HG02610 (cell line): Measurements from ENCODE around the gene PCDH9.

Source experiments
- ATAC-seq: cut with Tn5 transposase; IDR thresholded peaks from one replicate; pipeline ENCODE4 v1.9.1; 2021; ENCODE audit warnings: mild to moderate bottlenecking, moderate library complexity; ENCODE audit not compliant: unreplicated experiment

PCDH9 gene

DNA sequence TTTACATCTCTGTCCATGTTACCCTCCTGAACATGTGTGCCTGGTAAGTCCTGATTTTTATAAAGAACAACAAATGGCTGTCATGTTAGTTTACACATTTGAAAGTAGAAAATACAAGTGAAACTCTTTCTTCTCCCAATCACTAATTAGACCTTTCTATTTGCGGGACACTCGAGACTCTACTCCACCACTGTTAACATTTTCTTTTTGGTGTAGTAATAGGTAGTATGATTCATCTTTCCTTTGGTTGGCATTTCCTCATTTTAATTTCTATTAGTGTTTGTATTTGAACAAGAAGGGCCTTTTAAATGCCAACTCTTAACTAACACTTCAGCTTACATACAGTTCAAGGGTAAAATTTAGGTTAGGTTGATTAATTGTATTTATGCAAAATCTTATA lies 371.1 kb downstream of the PCDH9 start:
- no peak for ATAC-seq

DNA sequence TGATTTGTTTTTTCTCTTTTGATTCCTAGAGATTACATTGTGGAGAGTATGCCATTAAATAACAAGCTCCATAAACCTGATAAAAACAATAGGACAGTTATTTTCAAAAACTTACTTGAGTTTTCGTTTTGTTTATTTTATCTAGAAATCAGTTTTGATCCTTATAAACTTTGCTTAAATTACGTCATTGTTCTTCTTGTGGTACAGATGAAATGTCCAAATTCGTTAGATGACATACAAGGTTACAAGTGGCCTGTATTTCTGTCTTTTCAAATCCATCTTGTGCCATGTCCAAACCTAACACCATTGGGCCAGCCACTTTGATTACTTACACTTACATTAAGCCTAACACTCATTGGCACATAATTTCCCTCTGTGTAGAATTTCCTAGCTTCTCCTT lies 372.0 kb downstream of the PCDH9 start:
- ATAC-seq: no peak

DNA sequence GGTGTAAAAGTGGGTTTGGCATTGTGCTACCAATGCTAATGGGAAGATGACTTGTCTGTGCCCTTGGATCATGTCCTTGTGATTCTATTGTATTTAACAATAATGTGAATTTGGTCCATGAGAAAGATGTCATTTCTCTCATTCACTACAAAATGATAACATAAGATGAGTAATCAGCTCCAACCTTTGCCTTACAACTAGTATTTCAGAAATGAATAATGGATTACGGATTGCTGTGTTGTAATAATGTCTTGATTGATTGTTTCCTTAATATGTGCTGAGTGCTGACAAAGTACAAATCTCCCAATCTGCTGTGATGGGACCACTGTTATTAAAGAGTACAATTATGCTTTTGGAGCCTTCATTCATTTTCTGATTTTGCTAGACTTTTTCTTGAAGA lies 375.0 kb downstream of the PCDH9 start:
- no peak for ATAC-seq

DNA sequence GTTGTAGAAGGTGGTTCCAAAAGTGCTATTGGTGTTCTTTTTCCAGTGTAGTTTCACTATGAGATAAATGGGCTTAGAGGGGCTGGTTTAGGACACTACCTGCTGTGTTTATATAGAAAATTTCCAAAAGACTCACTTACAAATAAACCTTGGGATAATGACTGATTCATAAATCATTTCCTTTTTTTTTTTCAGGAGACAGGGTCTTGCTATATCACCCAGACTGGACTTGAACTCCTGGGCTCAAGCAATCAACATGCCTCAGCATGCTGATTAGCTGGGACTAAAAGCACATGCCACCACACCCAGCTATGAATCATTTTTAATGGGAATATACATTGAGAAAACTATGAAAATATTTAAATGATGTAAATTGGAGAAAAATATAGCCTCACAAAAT lies 376.6 kb downstream of the PCDH9 start:
- ATAC-seq: no peak

DNA sequence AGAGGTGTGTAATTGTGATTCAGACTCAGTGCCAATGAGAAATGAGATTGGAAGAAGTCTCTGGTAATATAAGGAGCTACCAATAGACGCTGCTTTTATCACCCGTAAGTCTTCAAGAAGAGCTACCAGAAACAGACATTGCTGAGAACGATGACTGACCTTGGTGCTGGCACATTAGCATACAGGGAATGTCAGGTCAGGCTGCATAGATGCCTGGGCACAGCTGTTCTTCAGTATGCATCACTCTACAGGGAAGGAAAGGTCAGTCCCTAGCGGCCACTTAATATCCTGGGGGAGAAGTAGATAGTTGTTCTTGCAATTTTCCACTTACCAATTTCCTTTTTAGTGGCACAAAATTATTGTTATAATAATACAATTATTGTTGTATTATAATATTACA lies 380.4 kb downstream of the PCDH9 start:
- ATAC-seq: no peak

DNA sequence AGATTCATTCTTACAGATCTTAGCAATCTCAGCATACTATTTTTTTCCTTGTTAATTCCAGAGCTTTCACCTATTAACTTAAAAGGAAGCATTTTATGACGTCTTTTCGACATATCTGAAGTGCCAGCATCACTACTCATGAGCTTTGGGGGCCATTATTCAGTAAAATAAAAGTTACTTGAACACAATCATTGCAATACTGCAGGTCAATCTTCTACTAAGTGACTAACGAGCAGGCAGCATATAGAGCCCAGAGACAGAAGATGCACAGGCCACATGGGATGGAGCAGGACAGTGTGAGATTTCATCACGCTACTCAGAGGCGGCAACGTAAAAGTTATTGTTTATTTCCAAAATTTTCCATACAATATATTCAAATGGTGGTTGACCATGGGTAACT lies 382.6 kb downstream of the PCDH9 start:
- no peak for ATAC-seq

DNA sequence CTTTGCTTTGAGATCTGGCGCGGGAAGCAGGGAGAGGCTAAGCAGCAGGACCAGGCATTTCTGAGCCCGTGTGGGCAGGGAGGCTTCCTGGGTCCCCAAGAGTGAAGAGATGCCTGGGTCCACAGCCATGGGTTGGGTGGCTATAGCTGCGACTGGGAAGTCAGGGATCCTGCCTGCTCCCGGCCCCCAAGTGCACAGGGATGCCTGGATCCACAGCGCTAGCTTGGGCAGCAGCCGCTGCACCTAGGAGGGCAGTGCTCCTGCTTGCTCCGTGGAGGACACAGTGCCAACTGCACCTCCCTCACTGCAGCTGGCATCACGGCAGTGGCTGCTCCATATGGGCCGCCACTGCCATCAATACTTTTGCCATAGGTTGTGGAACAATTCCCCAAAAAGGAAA lies 384.7 kb downstream of the PCDH9 start:
- ATAC-seq: no peak

DNA sequence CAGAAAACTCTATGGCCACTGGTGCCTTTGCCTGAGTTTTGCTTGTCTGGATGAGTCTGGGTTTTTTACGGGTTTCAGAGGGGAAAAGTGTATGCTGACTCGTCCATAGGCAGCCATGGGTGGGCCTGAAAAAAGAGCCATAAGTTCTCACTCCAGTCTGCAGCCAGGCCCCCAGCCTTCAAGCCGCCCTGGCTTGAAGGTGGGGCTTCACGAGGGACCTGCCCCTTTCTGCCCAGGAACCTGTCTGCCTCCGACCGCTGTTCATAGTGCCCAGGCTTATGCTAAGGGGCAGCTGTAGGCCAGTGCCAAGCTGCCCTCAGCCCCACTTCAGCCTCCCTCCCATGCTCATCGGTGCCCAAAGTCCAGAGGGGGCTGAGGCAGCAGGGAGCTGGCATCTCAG lies 385.2 kb downstream of the PCDH9 start:
- no peak for ATAC-seq

DNA sequence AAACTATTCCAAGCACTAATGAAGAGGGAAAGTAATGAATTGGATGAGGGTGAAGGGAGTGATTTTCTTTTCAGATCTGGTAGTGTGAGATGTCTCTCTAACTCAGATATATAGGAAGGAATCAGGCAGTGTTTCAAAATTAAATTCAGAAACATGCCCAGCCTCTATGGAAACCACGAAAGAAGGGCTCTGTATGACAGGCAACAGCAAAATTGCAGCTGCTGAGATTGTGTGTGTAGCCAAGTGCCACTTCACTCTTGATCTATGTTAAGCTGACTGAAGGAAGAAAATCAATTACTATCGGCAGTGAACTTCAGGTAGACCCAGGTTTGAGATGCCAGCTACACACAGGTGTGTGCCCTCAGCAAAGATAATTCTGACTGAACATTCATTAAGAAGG lies 387.4 kb downstream of the PCDH9 start:
- ATAC-seq: no peak

DNA sequence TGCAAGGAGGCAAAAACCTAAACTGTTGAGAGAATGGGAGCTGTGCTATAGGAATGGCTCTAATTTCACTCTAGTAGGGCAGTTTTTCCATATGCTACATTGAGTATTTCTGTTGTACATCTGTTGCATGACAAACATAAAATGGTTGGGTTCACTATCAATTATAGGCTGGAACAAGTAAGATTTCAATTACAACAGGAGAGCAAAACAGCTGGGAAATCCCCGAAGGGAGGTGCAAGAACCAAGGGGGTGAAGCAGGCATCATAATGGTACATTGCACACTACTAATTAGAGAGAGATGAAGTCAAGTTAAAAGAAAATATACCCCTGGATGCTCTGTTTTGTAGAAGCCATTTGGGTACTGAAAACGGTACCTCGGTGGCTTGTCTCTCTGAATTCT lies 389.5 kb downstream of the PCDH9 start:
- no peak for ATAC-seq

DNA sequence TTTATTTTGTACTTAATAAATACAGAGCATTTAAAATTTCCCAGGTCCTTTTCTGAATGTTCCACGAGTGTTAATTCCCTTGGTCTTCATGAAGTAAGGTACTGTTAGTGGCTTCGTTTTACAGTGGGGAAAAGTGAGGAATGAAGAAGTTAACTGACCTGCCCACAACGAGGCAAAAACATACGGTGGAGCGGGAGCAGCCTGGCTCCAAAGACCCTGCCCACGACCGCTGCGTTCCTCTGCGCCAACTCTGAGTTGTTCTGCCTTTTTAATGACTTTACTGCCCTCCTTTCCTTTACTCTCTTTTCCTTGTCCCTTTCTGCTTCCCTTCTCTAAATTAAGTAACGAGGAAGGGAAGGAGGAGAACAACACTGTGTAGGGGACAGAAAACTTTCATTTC lies 392.9 kb downstream of the PCDH9 start:
- ATAC-seq: no peak

DNA sequence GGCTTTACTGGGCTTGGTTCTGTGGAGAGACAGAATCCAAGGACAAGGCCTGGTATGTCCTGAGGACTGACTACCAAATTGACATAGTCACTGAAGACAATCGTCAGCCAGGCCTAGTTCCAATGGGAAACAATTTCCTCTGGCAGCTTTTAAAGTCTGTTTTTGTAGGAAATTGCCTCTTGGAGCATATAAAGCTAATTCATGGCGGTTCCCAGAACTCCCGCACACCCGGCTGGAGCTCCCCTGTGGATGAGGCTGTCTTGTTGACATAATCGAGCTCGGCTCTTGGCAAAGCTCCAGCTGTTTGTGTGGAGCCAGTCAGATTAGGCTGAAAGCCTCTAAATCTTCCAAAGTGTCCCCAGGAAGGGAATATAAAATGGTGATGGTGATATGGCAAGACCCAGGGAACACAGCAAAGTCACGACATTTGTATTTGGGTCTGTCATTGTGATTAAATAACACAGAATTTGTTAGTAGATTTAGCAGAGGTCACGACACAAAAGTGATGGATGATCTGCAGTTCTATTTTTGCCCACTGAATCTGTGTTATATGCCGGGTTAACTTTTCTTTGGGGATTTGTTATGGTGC lies 395.0 kb downstream of the PCDH9 start:
- no peak for ATAC-seq

DNA sequence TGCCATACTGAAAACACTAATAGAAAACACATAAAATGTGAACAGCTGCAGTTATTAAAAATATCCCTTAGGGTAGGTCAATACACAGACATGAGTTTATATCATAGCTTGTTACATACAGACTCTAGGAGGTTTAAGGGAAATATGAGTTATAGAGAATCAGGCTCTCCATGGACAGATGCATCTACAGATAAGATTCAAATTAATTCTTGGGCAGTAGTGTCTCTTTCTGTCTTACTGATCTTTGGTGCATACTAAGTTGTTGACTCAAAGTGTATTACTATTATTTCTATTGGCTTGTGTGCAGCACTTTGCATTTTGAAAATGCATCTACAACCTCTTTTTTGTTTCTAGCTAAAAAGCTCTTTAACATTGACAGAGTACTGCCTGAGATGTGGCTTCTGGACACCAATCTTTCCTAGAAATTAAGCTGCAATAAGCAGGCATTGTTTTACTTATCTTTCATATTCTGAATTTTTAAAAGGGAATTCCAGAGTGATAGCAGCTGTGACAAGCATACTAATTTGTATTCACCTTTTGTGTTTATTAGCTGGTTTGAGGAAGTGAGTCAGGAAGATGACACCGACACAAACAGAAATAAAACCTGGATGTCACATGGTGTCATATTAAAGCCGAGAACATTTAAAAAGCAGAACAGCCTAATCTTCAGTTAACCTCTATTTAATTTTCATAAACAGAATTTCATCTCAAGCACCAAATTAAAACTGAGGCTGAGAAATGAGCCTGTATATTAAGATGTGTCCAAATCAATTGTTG lies 399.0 kb downstream of the PCDH9 start:
- peak; percentile 42 for ATAC-seq

DNA sequence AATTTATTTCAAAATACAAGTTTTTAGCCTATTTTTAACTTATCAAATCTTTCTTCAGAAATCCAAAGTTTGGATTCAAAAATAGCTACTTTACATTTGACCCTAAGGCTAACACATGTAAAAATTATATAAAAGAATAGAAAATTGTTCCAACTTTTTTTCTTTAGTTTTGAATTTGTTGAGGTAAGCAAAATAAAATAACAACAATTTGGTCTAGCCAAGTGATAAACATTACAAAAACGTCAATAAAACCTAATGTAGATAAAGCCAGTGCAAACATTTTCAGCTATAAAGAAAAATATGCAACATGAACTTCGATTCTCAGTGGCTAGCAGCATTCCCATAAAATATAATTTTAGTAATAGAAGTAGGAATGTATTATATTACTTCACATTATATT lies 400.3 kb downstream of the PCDH9 start:
- no peak for ATAC-seq

DNA sequence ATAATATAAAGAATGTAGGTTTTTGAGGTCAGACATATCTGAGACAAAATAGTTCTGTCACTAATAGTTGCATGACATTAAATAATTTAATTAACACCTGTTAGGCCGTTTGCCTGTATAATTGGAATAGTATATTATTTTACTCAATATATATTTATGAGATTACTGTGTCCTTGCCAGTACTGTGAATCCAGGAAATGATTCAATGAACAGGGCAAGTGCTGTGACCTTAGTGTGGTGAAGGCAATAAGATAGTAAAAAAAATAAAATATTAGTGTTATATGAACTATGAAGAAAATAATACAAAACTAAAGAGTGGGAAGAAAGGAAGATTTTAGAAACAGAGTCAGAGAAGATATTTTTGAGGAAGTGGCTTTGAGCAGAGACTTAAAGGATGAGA lies 403.7 kb downstream of the PCDH9 start:
- no peak for ATAC-seq

DNA sequence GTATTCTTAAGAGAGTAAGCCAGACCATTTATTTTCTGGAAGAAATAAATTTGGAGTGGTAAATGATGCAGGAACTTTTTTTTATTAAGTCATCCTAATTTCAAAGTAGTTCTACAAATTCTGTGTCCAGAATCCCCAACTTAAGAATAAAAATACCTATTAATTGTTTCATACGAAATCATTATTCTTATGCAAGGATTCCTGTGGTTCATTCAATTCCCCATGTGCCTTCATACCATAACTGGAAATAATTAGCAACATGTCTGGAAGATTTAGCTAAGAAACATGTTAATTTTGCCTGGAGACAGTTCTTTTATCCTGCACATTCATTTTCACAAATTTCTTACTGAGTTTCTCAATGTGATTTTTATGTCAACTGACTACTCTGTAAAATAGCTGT lies 408.6 kb downstream of the PCDH9 start:
- no peak for ATAC-seq

DNA sequence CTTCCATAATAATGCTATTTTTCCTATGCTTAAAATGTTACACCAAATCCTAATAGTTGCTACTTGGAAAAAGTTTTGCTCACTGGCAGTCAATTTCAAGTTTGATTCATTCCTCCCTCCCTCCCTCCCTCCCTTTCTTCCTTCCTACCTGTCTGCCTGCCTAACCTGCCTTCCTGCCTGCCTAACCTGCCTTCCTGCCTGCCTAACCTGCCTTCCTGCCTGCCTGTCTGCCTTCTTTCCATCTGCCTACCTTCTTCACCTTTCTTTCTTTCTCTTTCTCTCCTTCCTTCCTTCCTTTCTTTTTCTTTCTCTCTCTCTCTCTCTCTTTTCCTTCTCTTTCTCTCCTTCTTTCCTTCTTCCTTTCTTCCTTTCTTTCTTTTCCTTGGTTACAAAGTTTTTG lies 418.7 kb downstream of the PCDH9 start:
- no peak for ATAC-seq

DNA sequence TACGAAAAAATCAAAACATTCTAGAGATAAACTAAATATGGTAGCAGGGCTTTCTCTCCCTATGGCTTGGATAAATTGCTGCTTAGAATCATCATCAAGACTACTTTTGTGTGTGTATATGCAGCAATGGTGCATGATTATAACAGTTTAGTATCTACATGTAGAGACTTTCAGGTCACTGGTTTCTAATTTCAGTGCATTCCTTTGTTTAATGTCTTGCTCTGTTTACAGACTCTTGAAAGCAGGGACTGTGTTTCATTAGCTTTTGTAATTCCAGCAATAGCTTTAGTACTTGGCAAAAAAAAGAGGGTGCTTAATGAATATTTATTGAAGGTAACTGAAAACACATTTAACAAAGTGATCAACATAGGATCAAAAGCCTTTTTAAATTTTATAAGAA lies 420.7 kb downstream of the PCDH9 start:
- no peak for ATAC-seq

DNA sequence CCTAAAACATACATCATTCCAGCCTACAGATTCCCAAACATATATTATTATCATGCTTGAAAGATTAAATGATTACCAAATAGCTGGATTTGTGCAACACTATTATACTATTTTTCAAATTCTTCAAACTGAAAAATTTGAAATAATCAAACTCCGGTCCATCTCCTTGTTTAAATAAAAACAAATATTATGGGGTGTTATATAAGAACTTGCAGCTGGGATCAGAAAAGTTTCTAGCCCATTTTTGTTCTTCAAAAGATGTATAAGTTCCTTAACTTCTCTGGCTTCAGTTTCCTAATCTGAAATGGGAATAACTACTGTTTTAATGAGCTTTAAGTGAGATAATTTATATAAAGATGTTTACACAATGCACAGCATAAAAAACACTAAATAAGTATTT lies 422.9 kb downstream of the PCDH9 start:
- ATAC-seq: no peak

DNA sequence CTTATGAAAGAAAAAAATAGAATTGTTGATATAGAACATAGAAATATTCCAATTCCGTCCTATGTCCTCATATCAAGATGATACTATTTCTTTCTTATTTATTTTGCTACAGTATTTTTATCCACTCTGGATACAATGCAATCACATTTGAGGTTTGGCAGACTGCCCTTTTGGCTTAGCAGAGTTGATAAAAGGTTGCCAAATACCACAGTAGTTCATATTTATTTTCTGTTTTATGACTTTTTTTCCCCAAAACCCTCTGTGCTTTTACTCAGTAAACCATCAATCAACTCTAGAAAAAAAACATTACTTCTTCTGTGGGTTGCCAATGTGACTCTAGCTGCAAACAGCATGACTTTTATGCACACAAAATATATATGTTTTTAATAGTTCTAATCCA lies 424.5 kb downstream of the PCDH9 start:
- ATAC-seq: no peak

DNA sequence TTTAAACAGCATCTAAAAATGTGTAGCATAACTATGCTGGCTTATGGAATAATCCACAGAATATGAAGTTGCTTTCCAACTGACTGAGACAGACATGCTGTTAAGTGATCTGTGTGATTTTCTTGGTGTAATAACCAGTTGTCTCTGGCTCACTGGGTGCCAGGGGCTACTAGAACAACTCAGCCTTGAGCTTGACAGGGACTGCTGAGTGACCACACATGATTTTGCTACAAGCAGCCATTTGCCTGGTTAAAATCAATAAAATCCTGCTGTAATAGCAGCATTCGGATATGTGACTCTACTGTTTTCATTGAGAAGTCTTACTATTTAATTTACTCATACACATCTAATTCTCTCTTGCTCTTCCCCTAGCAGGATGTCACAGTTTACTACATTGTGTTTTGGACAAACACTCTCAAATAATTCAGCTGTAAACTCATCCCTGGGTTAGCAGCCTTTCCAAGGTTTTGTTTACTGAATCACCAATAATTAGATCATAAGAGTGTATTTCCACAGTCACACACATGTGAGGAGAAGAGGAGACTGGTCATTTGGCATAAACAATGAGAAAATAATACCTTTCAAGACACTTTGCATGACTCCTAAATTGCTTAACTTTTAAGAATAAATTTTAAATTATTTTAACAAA lies 426.2 kb downstream of the PCDH9 start:
- no peak for ATAC-seq

DNA sequence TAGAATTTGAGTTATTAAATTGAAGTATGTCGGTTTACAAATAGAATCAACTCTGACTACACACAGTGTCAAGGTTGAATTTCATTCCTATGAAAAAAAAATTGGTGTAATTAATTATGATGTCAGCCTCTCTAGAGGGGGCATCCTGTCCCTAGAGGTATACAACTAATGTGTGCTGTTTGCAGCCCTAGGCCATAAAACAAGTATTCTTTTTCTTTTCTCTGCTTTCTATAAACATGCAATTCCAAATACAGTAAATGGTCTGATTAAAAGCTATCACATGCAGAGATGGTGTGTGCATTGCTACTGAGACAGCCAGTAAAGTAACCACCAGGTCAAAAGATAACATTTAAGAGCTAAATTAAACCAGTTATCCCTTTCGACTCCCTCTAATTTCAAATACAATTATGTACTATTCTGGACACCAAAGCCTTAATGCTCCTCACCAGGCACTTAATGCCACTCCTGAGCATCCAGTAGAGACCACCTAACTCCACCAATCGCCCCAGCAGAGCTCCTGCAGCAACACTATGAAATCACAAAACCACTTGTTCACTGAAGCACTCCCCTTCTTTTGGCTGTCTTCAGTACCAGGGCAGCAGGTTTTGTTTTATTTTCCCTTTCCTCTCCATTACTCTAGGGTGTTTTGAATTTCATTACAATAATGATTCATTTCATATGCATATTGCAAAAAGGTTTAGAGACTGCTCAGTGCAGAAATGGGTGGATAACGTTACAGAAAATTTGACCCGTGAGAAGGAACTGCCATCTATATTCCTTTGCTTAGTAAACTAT lies 426.9 kb downstream of the PCDH9 start:
- no peak for ATAC-seq
